DOHH2 (cell line): ENCODE measurements around the gene USH2A.

Experiments used
- H3F3A ChIP-seq: fragments of 200-600 bp; sonication (generic), shearing (Covaris generic); 2 replicates; pipeline ENCODE4 v1.6.0; 2016; ENCODE audit warnings: antibody characterized with exemption, mild to moderate bottlenecking; ENCODE audit not compliant: control insufficient read depth, insufficient read depth
- H3K27ac ChIP-seq: fragments of 200-600 bp; sonication (generic); 2 replicates; pipeline ENCODE4 v1.5.1; 2014; ENCODE audit warnings: low read depth, mild to moderate bottlenecking, low read length, moderate library complexity
- H3K27me3 ChIP-seq: fragments of 200-600 bp; sonication (generic); 2 replicates; pipeline ENCODE4 v1.6.1; 2014; ENCODE audit warnings: mild to moderate bottlenecking, low read length, mixed read lengths; ENCODE audit not compliant: control insufficient read depth
- H3K36me3 ChIP-seq: fragments of 200-600 bp; sonication (generic); 2 replicates; pipeline ENCODE4 v1.6.1; 2014; ENCODE audit warnings: mild to moderate bottlenecking, low read length, moderate library complexity, mixed read lengths; ENCODE audit not compliant: control insufficient read depth
- H3K4me1 ChIP-seq: fragments of 200-600 bp; sonication (generic); 2 replicates; pipeline ENCODE4 v1.6.1; 2014; ENCODE audit warnings: mild to moderate bottlenecking, low read length, mixed read lengths; ENCODE audit not compliant: control insufficient read depth
- H3K4me2 ChIP-seq: fragments of 200-600 bp; sonication (generic); 2 replicates; pipeline ENCODE4 v1.6.0; 2014; ENCODE audit warnings: mild to moderate bottlenecking, low read length, moderate library complexity
- H3K4me3 ChIP-seq: fragments of 200-600 bp; sonication (generic); 2 replicates; pipeline ENCODE4 v1.5.1; 2014; ENCODE audit warnings: mild to moderate bottlenecking, low read length, mixed read lengths
- H3K79me2 ChIP-seq: fragments of 200-600 bp; sonication (generic); 2 replicates; pipeline ENCODE4 v1.6.1; 2014; ENCODE audit warnings: mild to moderate bottlenecking, low read length, mixed read lengths; ENCODE audit not compliant: control insufficient read depth
- H3K9me2 ChIP-seq: fragments of 200-600 bp; sonication (generic); replicated peaks from 2 replicates; pipeline ENCODE4 v1.6.1; 2014; ENCODE audit warnings: mild to moderate bottlenecking, low read length, mixed read lengths; ENCODE audit not compliant: control insufficient read depth
- H3K9me3 ChIP-seq: fragments of 200-600 bp; sonication (generic); 2 replicates; pipeline ENCODE4 v1.6.1; 2014; ENCODE audit warnings: antibody characterized with exemption, low read length, mixed read lengths; ENCODE audit not compliant: control insufficient read depth, insufficient read depth
- H4K20me1 ChIP-seq: fragments of 200-600 bp; sonication (generic); 2 replicates; pipeline ENCODE4 v1.6.0; 2014; ENCODE audit warnings: low read depth, mild to moderate bottlenecking, antibody characterized with exemption, low read length, moderate library complexity; ENCODE audit not compliant: control insufficient read depth, insufficient read depth
- CTCF ChIP-seq: fragments of 200-600 bp; sonication (generic); IDR thresholded peaks from one replicate; pipeline ENCODE4 v1.5.1; 2014; ENCODE audit warnings: antibody characterized with exemption, mild to moderate bottlenecking, low read depth, low read length; ENCODE audit not compliant: poor library complexity, severe bottlenecking
- EZH2phosphoT487 ChIP-seq: fragments of 200-600 bp; sonication (generic); IDR thresholded peaks from 2 replicates; pipeline ENCODE4 v1.6.1; 2017; ENCODE audit warnings: borderline replicate concordance, mild to moderate bottlenecking, antibody characterized with exemption, low read length, moderate library complexity, mixed read lengths

Gene USH2A

GRCh38 chr1:216390956-216391355, 32.3 kb downstream of the USH2A start:
- Histone ChIP-seq H3K27me3 (no peaks in the 10 kb centered on the region), H3K4me2 (no peak overlapping the region), H3F3A (no peaks in the 10 kb centered on the region), H3K79me2 (no peaks in the 10 kb centered on the region), H3K27ac (no peak overlapping the region), H3K9me3 (no peaks in the 10 kb centered on the region), H3K9me2 (no peaks in the 10 kb centered on the region), H4K20me1 (no peaks in the 10 kb centered on the region), H3K36me3 (no peaks in the 10 kb centered on the region), H3K4me1 (no peaks in the 10 kb centered on the region), H3K4me3 (no peak overlapping the region)
- TF ChIP-seq EZH2phosphoT487 (no peak), CTCF (no peak)

GRCh38 chr1:216389774-216390173, 33.5 kb downstream of the USH2A start:
- Histone ChIP-seq H3K27ac (no peak overlapping the region), H3K36me3 (no peaks in the 10 kb centered on the region), H3K9me2 (no peaks in the 10 kb centered on the region), H3K4me1 (no peaks in the 10 kb centered on the region), H3K4me3 (no peak overlapping the region), H3F3A (no peaks in the 10 kb centered on the region), H3K4me2 (no peak overlapping the region), H4K20me1 (no peaks in the 10 kb centered on the region), H3K79me2 (no peaks in the 10 kb centered on the region), H3K9me3 (no peaks in the 10 kb centered on the region), H3K27me3 (no peaks in the 10 kb centered on the region)
- TF ChIP-seq CTCF (no peak), EZH2phosphoT487 (no peak)

- no peak overlapping the region for H3K4me3 ChIP-seq
- TF ChIP-seq EZH2phosphoT487: no peak
- TF ChIP-seq CTCF: no peak
These were observed 34.7 kb downstream of the USH2A start for GRCh38 chr1:216388558-216388957.

GRCh38 chr1:216387782-216388181, 35.5 kb downstream of the USH2A start:
- Histone ChIP-seq H3K9me3 (no peaks in the 10 kb centered on the region), H3K27ac (no peak overlapping the region), H3K9me2 (no peaks in the 10 kb centered on the region), H3K36me3 (no peaks in the 10 kb centered on the region), H3F3A (no peaks in the 10 kb centered on the region), H3K4me3 (no peak overlapping the region), H4K20me1 (no peaks in the 10 kb centered on the region), H3K27me3 (no peaks in the 10 kb centered on the region), H3K4me2 (no peak overlapping the region), H3K4me1 (no peaks in the 10 kb centered on the region), H3K79me2 (no peaks in the 10 kb centered on the region)
- TF ChIP-seq EZH2phosphoT487 (no peak), CTCF (no peak)

More at GRCh38 chr1:216388558-216388957, 34.7 kb downstream of the USH2A start:
- H3K4me1 ChIP-seq: no peaks in the 10 kb centered on the region
- no peaks in the 10 kb centered on the region for H3K9me3 ChIP-seq
- H3K27me3 ChIP-seq: no peaks in the 10 kb centered on the region
- H3K36me3 ChIP-seq: no peaks in the 10 kb centered on the region
- no peaks in the 10 kb centered on the region for H3K79me2 ChIP-seq
- H3K4me2 ChIP-seq: no peak overlapping the region
- H3K27ac ChIP-seq: no peak overlapping the region
- no peaks in the 10 kb centered on the region for H4K20me1 ChIP-seq
- H3K9me2 ChIP-seq: no peaks in the 10 kb centered on the region
- no peaks in the 10 kb centered on the region for H3F3A ChIP-seq
